CD14-positive monocyte (primary cell): Measurements from ENCODE around the gene AJAP1. TPM values are rescaled to one million over a fixed set of nuclear protein-coding genes. Genes with fewer than 3 reads are reported as not detected.

Experiments used
- DNase-seq, 3 donors: peaks; one replicate each; pipeline ENCODE4 v3.0.0-alpha.2; 2011 to 2022
- H2AFZ ChIP-seq: 2 replicates; pipeline ENCODE4 v1.6.0; 2012; ENCODE audit warnings: mild to moderate bottlenecking, low read depth, low read length, inconsistent platforms; ENCODE audit not compliant: insufficient read depth, poor library complexity, severe bottlenecking
- H3K27ac ChIP-seq, 2 donors: 1 replicate in 1 of 2; 2 replicates in 1 of 2; pipeline ENCODE4 v1.5.1; 2012 to 2013; ENCODE audit warnings: low read length in 2 of 2, control low read depth in 1 of 2, inconsistent platforms in 1 of 2, low read depth in 1 of 2, mild to moderate bottlenecking in 1 of 2
- H3K27me3 ChIP-seq, 2 donors: one replicate each; pipeline versions ENCODE4 v1.6.0 to v1.6.1; 2011 to 2013; ENCODE audit warnings: low read length in 2 of 2; ENCODE audit not compliant: control insufficient read depth in 2 of 2, insufficient read depth in 2 of 2
- H3K36me3 ChIP-seq, 2 donors: replicated peaks in 1 of 2; 1 replicate in 1 of 2; 2 replicates in 1 of 2; pipeline versions ENCODE4 v1.5.1 to v1.6.1; 2012 to 2013; ENCODE audit warnings: low read length in 2 of 2, control low read depth in 1 of 2, inconsistent platforms in 1 of 2, mild to moderate bottlenecking in 1 of 2; ENCODE audit not compliant: insufficient read depth in 2 of 2, control insufficient read depth in 1 of 2
- H3K4me1 ChIP-seq, 2 donors: 1 replicate in 1 of 2; 2 replicates in 1 of 2; pipeline versions ENCODE4 v1.5.1 to v1.6.1; 2012 to 2013; ENCODE audit warnings: low read length in 2 of 2, control low read depth in 1 of 2, inconsistent platforms in 1 of 2, mild to moderate bottlenecking in 1 of 2, moderate library complexity in 1 of 2; ENCODE audit not compliant: insufficient read depth in 2 of 2, control insufficient read depth in 1 of 2
- H3K4me2 ChIP-seq: replicated peaks from 2 replicates; pipeline ENCODE3; 2012; ENCODE audit warnings: low read length, moderate library complexity, mild to moderate bottlenecking; ENCODE audit not compliant: poor library complexity, severe bottlenecking; ENCODE audit errors: extremely low read depth
- H3K4me3 ChIP-seq, 3 experiments: fragments of 200-600 bp in 1 of 3; sonication (generic) in 1 of 3; replicated peaks in 1 of 3; 1 replicate in 2 of 3; 2 replicates in 1 of 3; pipeline ENCODE4 v1.5.1; 2011 to 2013; ENCODE audit warnings: low read length in 3 of 3, mild to moderate bottlenecking in 3 of 3, control low read depth in 2 of 3, low read depth in 2 of 3, inconsistent platforms in 1 of 3, moderate library complexity in 1 of 3
- H3K79me2 ChIP-seq: 2 replicates; pipeline ENCODE4 v1.6.0; 2012; ENCODE audit warnings: mild to moderate bottlenecking, control low read depth, inconsistent platforms, low read length, moderate library complexity; ENCODE audit not compliant: insufficient read depth
- H3K9ac ChIP-seq: 2 replicates; pipeline ENCODE4 v1.6.0; 2017; ENCODE audit warnings: low read length, mild to moderate bottlenecking; ENCODE audit not compliant: insufficient read depth, poor library complexity, severe bottlenecking
- H3K9me3 ChIP-seq, 2 donors: replicated peaks in 1 of 2; 1 replicate in 1 of 2; 2 replicates in 1 of 2; pipeline versions ENCODE4 v1.5.1 to v1.6.1; 2012 to 2013; ENCODE audit warnings: low read length in 2 of 2, control low read depth in 1 of 2; ENCODE audit not compliant: control insufficient read depth in 1 of 2, insufficient read depth in 1 of 2
- H4K20me1 ChIP-seq: 2 replicates; pipeline ENCODE4 v1.6.0; 2012; ENCODE audit warnings: mild to moderate bottlenecking, low read length, control low read depth, moderate library complexity; ENCODE audit not compliant: insufficient read depth
- H3K27ac Mint-ChIP-seq, 7 donors: one replicate each; pipeline ENCODE4 v1.8.0; 2020; ENCODE audit warnings: mild to moderate bottlenecking in 7 of 7, mixed read lengths in 7 of 7, moderate library complexity in 6 of 7, inconsistent platforms in 2 of 7
- H3K27me3 Mint-ChIP-seq, 3 donors: one replicate each; pipeline ENCODE4 v1.8.0; 2021 to 2022; ENCODE audit warnings: low read depth in 3 of 3, mild to moderate bottlenecking in 3 of 3, mixed read lengths in 3 of 3, moderate library complexity in 3 of 3, inconsistent platforms in 1 of 3
- H3K36me3 Mint-ChIP-seq, 2 donors: one replicate each; pipeline ENCODE4 v1.8.0; 2020; ENCODE audit warnings: mixed read lengths in 2 of 2, inconsistent platforms in 1 of 2, mild to moderate bottlenecking in 1 of 2
- H3K4me1 Mint-ChIP-seq: one replicate; pipeline ENCODE4 v1.8.0; 2020; ENCODE audit warnings: mild to moderate bottlenecking, mixed read lengths
- H3K4me3 Mint-ChIP-seq, 2 donors: one replicate each; pipeline ENCODE4 v1.8.0; 2020; ENCODE audit warnings: mild to moderate bottlenecking in 2 of 2, mixed read lengths in 2 of 2, moderate library complexity in 1 of 2
- H3K9me3 Mint-ChIP-seq, 7 donors: one replicate each; pipeline ENCODE4 v1.8.0; 2020 to 2022; ENCODE audit warnings: mixed read lengths in 7 of 7, mild to moderate bottlenecking in 6 of 7, moderate library complexity in 6 of 7, inconsistent platforms in 2 of 7
- CTCF ChIP-seq: fragments of 200-600 bp; IDR thresholded peaks from one replicate; pipeline ENCODE4 v1.8.0; 2022; ENCODE audit warnings: antibody characterized with exemption, mild to moderate bottlenecking
- WGBS: methylation state at CpG from one replicate; pipeline ENCODE4 v1.1.5; 2013; ENCODE audit warnings: missing lambda C conversion rate; ENCODE audit not compliant: insufficient coverage; 5-methylcytosine and 5-hydroxymethylcytosine counted together
- intact Hi-C, 2 donors: fragments of 100-400 bp; cut with micrococcal nuclease; formaldehyde crosslinking; loops; one replicate each; pipeline versions ENCODE4 v1.15.0 to v1.15.1; 2023
- polyA plus RNA-seq, 3 donors: library from polyadenylated mRNA; depleted of rRNA in 1 of 3; unstranded in 2 of 3; stranded (reverse) in 1 of 3; fragments of 300-500 nt in 2 of 3; fragments of >200 nt in 1 of 3; fragmentation: Illumina TruSeq in 2 of 3; gene quantifications; 1 replicate in 2 of 3; 2 replicates in 1 of 3; pipeline ENCODE4 v1.2.3, GENCODE V29; 2012 to 2021

Gene AJAP1
- polyA plus RNA-seq, 3 donors = not detected

DNA sequence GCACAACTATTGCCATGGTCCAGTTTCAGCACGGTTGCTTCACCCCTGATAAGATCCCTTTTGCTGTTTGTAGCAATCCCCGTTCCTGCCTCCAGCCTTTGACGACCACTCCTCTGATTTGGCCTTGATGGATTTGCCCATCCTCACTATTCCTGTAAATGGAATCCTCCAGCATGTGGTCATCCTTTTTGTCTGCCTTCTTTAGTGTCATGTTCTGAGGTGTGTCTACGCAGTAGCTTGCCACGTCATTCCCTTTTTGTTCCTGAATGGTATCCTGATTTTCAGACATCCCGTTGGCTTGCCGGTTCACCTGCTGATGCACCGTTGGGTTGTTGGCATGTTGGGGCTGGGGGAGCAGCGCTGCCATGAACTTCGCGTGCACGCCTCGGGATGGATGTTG, 7.8 kb downstream of the AJAP1 start:
- Histone ChIP-seq H3K27ac (no peak overlapping the region), H3K4me3 (no peak overlapping the region), H3K4me2 (no peak overlapping the region), H3K9ac (no peak overlapping the region), H2AFZ (no peak overlapping the region), H3K79me2 (no peaks in the 10 kb centered on the region), H3K4me1 (no peaks in the 10 kb centered on the region), H4K20me1 (no peaks in the 10 kb centered on the region), H3K36me3 (no peaks in the 10 kb centered on the region), H3K9me3 (peaks cover 0 to 5% of the 10 kb centered on the region in 2 donors), H3K27me3 (peaks cover 6 to 25% of the 10 kb centered on the region in 2 donors)
- Mint-ChIP-seq H3K36me3 (no peaks in the 10 kb centered on the region), H3K4me3 (no peak overlapping the region), H3K27ac (no peak overlapping the region), H3K4me1 (no peaks in the 10 kb centered on the region), H3K9me3 (peaks cover 2 to 10% (median 3%) of the 10 kb centered on the region in 7 donors), H3K27me3 (peaks cover 25 to 39% (median 36%) of the 10 kb centered on the region in 3 donors)
- 83% methylated on average over 2 of the region's 13 CpGs for WGBS
- TF ChIP-seq CTCF = no peak
- intact Hi-C loops = no loop called here
- no peak for DNase-seq

DNA sequence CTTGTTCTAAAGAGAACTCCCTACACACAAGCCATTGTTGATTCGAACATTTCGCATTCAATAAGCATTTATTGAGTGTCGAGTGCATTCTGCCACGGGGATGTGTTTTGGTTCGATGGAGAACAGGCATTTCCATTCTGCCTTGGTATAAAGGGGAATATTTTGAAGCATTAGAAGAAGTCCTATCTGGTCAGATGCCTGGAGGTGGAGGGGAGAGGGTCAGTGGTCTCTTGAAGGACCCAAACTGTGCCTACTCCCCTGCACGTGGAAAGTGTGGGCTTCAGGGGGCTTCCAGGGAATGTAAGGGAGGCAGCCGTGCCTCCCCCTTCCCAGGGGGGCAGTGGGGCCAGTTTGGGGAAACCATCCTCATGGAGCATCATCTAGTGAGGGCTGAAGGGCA, 8.3 kb downstream of the AJAP1 start:
- Histone ChIP-seq H3K9ac (no peak overlapping the region), H2AFZ (no peak overlapping the region), H3K27ac (no peak overlapping the region), H3K9me3 (peaks cover 0 to 5% of the 10 kb centered on the region in 2 donors), H3K4me1 (no peaks in the 10 kb centered on the region), H4K20me1 (no peaks in the 10 kb centered on the region), H3K36me3 (no peaks in the 10 kb centered on the region), H3K79me2 (no peaks in the 10 kb centered on the region), H3K4me2 (no peak overlapping the region), H3K27me3 (peaks cover 4 to 21% of the 10 kb centered on the region in 2 donors), H3K4me3 (no peak overlapping the region)
- 82% methylated on average over 4 of the region's 7 CpGs for WGBS
- no peak overlapping the region for H3K4me3 Mint-ChIP-seq
- no peaks in the 10 kb centered on the region for H3K4me1 Mint-ChIP-seq
- H3K27me3 Mint-ChIP-seq = peaks cover 21 to 35% (median 32%) of the 10 kb centered on the region in 3 donors
- peaks cover 2 to 10% (median 3%) of the 10 kb centered on the region in 7 donors for H3K9me3 Mint-ChIP-seq
- H3K36me3 Mint-ChIP-seq = no peaks in the 10 kb centered on the region
- no peak for TF ChIP-seq CTCF
- intact Hi-C loops = no loop called here
- no peak overlapping the region for H3K27ac Mint-ChIP-seq
- DNase-seq = no peak
